ENCODE measurements around the gene ZNF783. TPM values are rescaled to one million over a fixed set of nuclear protein-coding genes. Genes with fewer than 3 reads are reported as not detected.

Gene ZNF783
- total RNA-seq, 1 donor: 13.4 TPM

- Histone ChIP-seq H2AFZ (ENCODE audit: low read length) (no peak overlapping the region), H3K79me2 (ENCODE audit: insufficient read depth, low read length) (no peaks in the 10 kb centered on the region), H3K4me1 (ENCODE audit: insufficient read depth, low read length) (no peaks in the 10 kb centered on the region), H3K4me2 (ENCODE audit: insufficient read depth, low read length) (no peak overlapping the region), H3K27ac (ENCODE audit: low read depth, low read length) (no peak overlapping the region), H3K36me3 (ENCODE audit: insufficient read depth, low read length) (no peaks in the 10 kb centered on the region), H3K9me3 (ENCODE audit: low read depth, low read length) (no peaks in the 10 kb centered on the region), H4K20me1 (ENCODE audit: insufficient read depth, low read length) (no peaks in the 10 kb centered on the region), H3K4me3 (ENCODE audit: insufficient read depth, low read length) (no peak overlapping the region), H3K27me3 (ENCODE audit: insufficient read depth, low read length) (peaks cover 3% of the 10 kb centered on the region)
- no peak for DNase-seq (ENCODE audit: insufficient read length, low spot score, missing footprints)
- TF ChIP-seq CTCF (IDR thresholded peaks at IDR 0.05; ENCODE audit: extremely low read depth, low read depth, low read length): no peak
Observed at GRCh38 chr7:149316606-149317005, 54.6 kb downstream of the ZNF783 start.

GRCh38 chr7:149317496-149317895 lies 55.5 kb downstream of the ZNF783 start:
- Histone ChIP-seq H3K27me3 (ENCODE audit: insufficient read depth, low read length) (peaks cover 3% of the 10 kb centered on the region), H3K4me2 (ENCODE audit: insufficient read depth, low read length) (no peak overlapping the region), H3K79me2 (ENCODE audit: insufficient read depth, low read length) (no peaks in the 10 kb centered on the region), H3K4me1 (ENCODE audit: insufficient read depth, low read length) (no peaks in the 10 kb centered on the region), H3K27ac (ENCODE audit: low read depth, low read length) (no peak overlapping the region), H4K20me1 (ENCODE audit: insufficient read depth, low read length) (no peaks in the 10 kb centered on the region), H3K36me3 (ENCODE audit: insufficient read depth, low read length) (no peaks in the 10 kb centered on the region), H2AFZ (ENCODE audit: low read length) (no peak overlapping the region), H3K4me3 (ENCODE audit: insufficient read depth, low read length) (no peak overlapping the region), H3K9me3 (ENCODE audit: low read depth, low read length) (no peaks in the 10 kb centered on the region)
- DNase-seq (ENCODE audit: insufficient read length, low spot score, missing footprints): no peak
- TF ChIP-seq CTCF (IDR thresholded peaks at IDR 0.05; ENCODE audit: extremely low read depth, low read depth, low read length): no peak

- Histone ChIP-seq H3K4me1 (ENCODE audit: insufficient read depth, low read length) (no peaks in the 10 kb centered on the region), H4K20me1 (ENCODE audit: insufficient read depth, low read length) (no peaks in the 10 kb centered on the region), H3K36me3 (ENCODE audit: insufficient read depth, low read length) (no peaks in the 10 kb centered on the region), H3K4me3 (ENCODE audit: insufficient read depth, low read length) (no peak overlapping the region), H3K79me2 (ENCODE audit: insufficient read depth, low read length) (no peaks in the 10 kb centered on the region), H3K4me2 (ENCODE audit: insufficient read depth, low read length) (no peak overlapping the region), H3K27me3 (ENCODE audit: insufficient read depth, low read length) (peaks cover 3% of the 10 kb centered on the region), H2AFZ (ENCODE audit: low read length) (no peak overlapping the region), H3K27ac (ENCODE audit: low read depth, low read length) (no peak overlapping the region), H3K9me3 (ENCODE audit: low read depth, low read length) (no peaks in the 10 kb centered on the region)
- no peak for DNase-seq (ENCODE audit: insufficient read length, low spot score, missing footprints)
- peak; percentile 21 for TF ChIP-seq CTCF (IDR thresholded peaks at IDR 0.05; ENCODE audit: extremely low read depth, low read depth, low read length)
Observed at GRCh38 chr7:149317986-149318672, 56.1 kb downstream of the ZNF783 start.

GRCh38 chr7:149319376-149319775 lies 57.4 kb downstream of the ZNF783 start:
- no peak for TF ChIP-seq CTCF (IDR thresholded peaks at IDR 0.05; ENCODE audit: extremely low read depth, low read depth, low read length)
- Histone ChIP-seq H3K4me3 (ENCODE audit: insufficient read depth, low read length) (no peak overlapping the region), H3K9me3 (ENCODE audit: low read depth, low read length) (no peaks in the 10 kb centered on the region), H4K20me1 (ENCODE audit: insufficient read depth, low read length) (no peaks in the 10 kb centered on the region), H3K4me2 (ENCODE audit: insufficient read depth, low read length) (no peak overlapping the region), H3K4me1 (ENCODE audit: insufficient read depth, low read length) (no peaks in the 10 kb centered on the region), H3K27ac (ENCODE audit: low read depth, low read length) (no peak overlapping the region), H3K79me2 (ENCODE audit: insufficient read depth, low read length) (no peaks in the 10 kb centered on the region), H3K27me3 (ENCODE audit: insufficient read depth, low read length) (peaks cover 3% of the 10 kb centered on the region), H2AFZ (ENCODE audit: low read length) (no peak overlapping the region), H3K36me3 (ENCODE audit: insufficient read depth, low read length) (no peaks in the 10 kb centered on the region)
- DNase-seq (ENCODE audit: insufficient read length, low spot score, missing footprints): no peak

Measured in osteoblast (primary cell).